Stimulated activated CD4-positive, alpha-beta T cell treated with anti-CD3 and anti-CD28 coated beads, Interleukin-12 subunit alpha, Interleukin-12 subunit beta, amount 100 ng/mL, for 4 hours (primary cell): ENCODE data around the gene ARPC5.
"Not testable (repeated sequence)": the region's sequence is repeated elsewhere in the genome, so short reads cannot be mapped to it uniquely, and the experiment has no call there.

ENCODE experiments used
- DNase-seq: peaks from one replicate; pipeline ENCODE4 v3.0.0-alpha.2; 2020

ARPC5 gene

DNA sequence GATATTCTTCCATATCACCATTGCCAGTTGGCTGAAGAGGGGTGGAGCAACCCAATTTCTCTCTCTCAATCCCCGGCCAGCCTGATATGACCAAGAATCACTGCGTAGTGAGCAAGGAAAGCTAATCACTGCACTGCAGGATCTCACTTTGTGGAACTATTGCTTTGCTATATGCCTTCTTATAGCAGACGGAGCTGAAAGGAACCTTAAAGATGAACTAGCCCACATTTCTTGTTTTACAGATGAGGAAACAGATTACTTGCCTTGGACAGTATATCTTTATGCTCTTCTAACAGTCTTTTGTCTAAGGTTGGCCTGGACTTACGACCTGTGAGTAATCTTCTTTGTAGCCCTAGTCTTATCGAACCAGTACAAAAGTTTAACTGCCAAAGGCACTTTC is 9.9 kb upstream of the ARPC5 start:
- DNase-seq, result no peak

DNA sequence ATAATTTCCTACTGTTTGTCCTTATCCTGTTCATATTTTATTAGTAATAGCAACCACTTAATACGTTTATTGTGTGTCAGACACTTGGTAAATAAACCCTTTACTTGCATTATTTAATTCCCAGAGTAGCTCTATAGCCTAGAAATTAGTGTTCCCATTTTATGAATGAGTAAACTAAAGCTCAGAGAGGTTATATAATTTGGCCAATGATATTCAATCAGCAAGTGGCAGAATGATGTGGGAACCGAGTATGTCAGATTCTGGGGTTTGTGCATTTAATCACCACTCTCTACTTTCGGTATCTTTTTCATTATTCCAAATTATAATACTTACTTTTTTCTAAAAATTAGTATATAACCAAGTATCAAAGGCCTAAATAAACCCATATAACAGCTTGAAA is 6.6 kb upstream of the ARPC5 start:
- no peak for DNase-seq

DNA sequence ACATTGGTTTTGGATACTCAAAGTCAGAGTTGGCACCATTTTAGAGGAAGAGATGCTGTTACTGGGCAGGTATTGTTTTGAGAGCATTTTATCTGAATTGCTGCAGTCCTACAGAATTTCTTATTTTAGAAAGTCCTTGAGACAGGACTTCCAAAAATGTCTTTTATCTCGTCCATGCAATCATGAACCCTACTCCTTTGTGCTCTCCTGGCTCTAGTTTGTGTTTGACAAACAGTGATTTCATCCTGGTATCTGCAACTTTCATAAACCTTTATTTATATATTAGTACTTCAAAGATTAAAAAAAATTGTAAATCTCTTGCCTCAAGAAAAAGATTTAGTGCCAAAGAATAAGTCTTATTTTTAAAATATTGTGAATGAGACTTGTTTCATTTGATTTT is 4.6 kb upstream of the ARPC5 start:
- no peak for DNase-seq

DNA sequence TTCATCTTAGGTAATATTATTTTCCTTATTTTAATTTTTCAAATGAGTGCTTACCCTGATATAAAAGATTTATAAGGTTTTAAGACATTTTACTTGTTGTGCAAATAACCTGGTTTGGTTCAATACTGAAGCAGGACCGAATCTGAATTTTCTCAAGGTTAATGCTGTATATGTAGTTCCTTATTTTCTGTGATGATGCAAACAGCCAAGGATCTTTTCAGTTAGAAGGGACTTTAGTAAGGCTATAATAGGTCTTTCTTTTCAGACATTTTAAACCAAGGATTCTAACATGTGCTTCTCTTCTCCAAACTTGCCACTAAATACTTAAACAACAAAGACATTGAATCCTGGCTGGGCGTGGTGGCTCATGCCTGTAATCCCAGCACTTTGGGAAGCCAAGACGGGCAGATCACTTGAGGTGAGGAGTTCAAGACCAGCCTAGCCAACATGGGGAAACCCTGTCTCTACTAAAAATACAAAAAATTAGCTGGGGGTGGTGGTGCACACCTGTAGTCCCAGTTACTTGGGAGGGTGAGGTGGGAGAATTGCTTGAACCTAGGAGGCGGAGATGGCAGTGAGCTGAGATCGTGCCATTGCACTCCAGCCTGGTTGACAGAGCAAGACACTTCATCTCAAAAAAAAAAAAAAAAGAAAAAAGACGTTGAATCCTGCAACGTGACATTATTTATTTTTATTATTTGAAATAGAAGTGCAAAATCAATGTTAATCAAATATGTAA is 3.2 kb upstream of the ARPC5 start:
- no peak for DNase-seq

DNA sequence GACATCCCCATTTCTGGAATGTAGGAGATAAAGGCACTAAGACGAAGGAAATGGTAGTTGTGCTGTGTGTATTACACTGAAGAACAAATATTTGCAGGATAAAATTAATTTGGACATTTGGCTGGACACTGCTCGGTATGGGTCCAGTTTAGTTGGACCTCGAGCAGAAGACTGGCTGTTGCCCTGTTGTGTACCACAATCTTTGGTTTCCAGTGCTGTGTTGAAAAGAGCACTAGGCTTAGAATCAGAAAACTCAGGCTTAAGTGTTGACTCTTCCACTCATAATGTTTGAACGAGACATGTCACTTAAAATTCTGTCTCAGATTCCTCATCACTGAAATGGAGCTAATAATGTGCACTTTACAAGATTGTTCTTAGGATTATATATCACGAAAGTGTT is 1.2 kb upstream of the ARPC5 start:
- no peak for DNase-seq

DNA sequence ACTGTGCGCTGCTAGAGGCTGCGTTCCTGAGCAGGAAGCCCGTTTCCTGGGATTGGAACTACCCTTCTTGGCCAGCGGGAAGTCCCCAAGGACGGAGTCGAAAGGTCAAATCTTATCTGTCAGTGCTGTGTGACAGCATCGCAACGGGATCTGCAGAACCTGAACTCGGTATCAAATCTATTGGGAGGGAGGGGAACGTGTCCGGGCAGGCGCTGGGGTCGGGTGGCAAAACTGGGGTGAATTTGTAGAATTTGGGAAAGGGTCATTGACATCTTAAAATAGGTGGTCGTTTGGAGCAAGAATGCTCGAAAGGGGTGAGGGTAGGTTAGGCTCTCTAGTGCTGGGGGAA is 725 bp upstream of the ARPC5 start:
- no peak for DNase-seq

DNA sequence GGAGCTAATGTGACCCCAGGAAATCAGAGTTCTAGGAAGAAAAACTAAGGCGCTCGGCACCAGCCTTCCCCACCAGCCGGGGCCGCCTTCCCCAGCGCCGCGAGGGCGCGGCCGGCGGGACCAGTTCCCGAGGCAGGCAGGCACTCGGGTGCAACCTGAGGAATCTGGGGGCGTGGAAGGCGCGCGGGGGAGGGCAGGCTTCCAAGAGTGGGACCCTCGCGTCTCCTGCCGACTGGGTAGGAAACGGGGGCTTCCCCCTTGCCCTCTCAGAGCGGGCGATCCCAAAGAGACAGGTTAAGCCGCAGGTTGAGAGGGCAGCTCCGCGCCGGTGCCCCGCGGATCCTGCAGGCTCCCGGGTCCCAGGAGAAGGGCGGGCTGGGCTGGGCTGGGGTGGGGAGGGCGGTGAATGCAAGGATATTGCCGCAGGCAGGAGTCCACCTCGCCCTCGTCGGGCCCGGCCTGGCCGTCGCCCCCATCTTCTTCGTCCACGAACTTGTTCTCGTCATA is 431 bp downstream of the ARPC5 start:
- DNase-seq, result peak; percentile 23

DNA sequence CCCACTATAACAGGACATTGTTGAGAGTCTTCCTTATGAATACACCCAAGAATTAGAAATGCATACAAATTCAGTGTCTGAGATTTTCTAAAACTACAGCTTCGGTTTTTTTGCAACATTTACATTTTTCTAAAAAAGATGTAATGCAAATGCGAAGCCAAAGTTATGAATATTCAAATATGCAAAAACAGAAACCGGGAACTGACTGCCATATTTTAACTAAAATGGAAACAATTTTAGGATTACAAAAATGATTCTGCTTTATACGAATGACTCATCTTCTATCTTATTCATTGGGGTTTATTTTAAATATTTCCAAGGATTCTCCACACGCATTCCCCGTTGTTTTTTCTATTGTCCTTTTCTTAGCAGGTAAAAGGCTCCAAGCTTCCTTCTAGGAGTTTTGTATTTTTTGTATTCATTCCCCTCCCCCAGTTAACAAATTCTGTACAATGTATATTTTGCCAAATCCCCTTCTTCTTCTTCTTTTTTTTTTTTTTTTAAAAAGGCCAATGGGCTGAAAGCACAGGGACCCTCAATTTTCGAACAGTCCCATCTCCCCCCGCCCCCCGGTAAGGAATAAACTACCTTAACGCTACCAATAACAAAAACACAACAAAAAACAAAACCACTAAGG is 1.0 kb downstream of the ARPC5 start:
- DNase-seq, result no peak

DNA sequence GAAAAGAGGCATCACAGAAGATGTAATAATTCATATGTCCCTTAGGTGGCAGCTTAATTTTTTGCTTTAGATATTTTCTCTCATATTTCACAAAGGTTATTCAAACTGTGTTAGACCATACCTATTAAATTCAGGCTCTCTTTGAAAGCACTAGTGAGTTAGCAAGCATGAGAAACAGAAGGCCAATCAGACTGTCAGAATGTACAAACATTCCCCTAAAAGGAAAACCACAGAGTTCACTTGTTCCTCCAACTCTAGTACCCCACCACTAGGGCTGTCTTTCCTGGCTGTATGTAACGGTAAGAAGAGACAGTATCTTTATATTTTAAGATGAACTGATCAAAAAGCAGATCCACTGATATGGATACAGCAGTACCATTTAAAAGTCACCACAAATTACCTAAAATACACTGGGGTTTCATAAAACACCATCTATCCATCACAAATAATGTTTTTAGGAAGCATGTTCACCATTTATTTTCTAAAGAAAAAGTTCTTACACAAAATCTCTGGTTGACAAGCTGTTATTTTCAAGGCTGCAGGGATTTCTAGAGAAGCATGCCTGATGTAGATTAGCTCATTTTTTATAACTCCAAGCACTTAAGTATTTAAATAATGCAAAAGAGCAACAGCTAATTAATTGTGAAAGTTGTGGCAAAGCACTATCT is 1.8 kb downstream of the ARPC5 start:
- DNase-seq, result no peak

DNA sequence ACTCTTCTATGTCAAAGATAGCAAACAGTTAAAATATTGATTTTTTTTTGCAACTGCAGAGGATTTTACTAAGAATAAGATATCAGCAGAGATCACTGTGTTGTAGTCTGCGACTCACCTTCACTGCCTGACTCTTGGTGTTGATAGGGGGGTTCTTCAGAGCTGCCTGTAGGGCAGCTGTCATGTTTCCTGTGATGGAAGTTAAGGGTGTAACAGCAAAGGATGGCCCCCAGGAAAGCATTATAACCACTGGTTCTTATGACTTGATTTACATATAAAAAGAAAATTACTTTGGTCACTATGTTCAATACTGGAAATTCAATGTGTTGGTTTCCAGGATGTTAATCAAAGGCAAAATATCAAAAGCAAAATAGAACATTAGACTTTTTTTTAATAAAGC is 2.6 kb downstream of the ARPC5 start:
- DNase-seq, result no peak

DNA sequence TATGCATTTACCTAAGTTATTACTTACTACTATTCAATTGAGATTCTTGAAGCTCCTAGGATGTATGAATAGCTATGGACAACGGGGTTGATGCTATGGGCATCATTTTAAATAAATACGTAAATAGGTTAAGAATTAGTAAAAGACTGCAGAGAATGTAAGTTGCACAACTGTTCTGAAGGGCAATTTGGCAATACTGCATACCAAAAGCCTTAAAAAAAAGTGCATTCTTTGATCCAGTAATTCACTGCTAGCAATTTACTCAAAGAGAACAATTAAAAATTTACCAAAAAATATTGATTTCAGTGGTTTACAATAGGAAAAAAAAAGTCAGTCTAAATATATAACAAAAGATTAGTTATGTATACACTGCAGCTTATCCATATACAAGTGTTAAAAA is 3.5 kb downstream of the ARPC5 start:
- DNase-seq, result no peak

DNA sequence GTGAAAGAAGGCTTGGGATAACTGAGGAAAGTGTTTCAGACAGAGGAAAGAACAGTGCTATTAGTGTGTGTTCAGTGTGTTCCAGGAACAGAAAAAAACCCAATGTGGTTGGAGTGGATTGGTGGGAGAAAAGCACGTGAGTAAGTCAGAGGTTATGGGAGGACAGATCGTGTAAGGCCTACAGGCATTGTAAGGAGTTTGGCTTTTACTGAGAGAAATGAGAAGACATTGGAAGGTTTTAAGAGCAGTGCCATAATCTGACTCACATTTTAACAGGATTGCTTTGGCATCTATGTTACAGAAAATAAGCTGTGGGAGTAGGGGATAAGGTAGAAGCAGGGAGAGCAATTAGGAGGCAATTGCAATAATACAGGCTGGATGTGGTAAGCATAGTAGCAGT is 4.8 kb downstream of the ARPC5 start:
- DNase-seq, result no peak

DNA sequence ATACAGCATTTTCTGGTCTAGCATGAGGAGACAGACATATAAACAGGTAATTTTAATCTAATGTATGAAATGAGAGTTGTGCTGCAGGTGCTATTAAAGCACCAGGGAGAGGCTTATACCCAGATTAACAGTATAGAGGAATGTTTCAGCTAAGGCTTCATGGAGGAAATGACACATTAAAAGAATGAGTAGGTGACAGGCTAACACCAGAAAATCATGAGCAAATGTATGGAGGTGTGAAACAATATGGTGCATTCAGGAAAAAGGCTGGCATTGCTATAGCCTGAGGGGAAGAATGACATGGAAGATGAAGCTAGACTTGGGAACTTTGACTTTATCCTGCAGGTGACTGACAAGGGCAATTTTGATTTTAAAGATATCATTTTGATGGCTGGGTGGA is 7.0 kb downstream of the ARPC5 start:
- DNase-seq, result no peak

DNA sequence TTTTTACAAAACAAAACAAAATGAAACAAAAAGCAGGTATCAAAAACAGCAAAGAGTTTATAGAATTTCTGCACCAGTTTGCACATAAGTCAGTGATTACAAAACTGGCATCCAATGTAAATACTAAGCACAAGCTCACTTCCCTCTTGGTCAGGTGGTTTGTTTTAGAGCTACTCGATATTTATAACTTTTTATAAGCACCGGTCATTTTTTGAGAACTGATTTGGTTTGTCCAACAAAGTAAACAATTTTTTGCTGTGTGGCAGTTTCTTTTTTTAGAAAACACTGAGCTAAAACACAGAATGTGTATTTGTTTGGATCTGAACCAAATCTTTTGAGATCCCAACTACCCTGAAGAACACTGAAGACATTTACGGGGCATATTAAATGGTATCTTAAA is 9.3 kb downstream of the ARPC5 start:
- DNase-seq, result not testable (repeated sequence)

DNA sequence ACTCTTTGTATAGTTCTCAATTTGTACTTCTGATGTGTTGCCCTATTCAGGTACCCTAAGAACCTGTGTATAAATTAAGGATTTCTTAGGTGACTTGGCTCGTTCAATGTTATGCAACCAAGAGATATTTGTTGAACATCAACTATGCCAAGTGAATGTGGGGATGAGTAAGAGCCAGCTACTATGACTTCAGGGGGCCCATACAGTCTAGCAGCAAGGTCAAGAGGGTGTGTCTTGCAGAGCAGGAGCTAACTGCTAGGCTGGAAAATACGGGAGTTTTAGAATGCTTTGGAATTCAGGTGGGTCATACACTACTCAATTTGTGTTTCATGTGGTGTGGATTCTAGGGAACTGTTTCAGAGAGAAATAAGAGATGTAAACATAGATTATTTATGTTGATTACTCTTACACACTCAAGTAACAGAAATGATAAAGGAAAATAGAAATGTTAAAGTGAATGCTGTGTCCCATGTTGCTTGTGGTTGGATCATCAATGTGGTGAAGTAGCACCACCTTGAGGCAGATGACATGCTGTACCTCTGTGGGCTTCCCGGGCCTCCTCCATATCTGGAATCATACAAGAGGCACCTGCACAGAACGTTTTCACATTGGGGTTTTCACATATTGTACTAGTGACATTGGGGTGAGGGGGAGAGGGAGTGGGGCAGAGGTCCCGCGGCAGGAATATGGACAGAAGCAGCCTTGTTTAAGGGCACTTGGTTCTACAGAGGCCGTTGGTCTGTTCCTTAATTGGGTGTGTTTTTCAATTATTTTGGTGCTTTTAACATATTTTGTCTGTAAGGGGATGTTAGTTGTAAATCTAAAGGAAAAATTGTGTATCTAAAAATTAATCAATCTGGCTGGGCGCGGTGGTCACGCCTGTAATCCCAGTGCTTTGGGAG is 12.4 kb downstream of the ARPC5 start:
- peak; percentile 13 for DNase-seq

DNA sequence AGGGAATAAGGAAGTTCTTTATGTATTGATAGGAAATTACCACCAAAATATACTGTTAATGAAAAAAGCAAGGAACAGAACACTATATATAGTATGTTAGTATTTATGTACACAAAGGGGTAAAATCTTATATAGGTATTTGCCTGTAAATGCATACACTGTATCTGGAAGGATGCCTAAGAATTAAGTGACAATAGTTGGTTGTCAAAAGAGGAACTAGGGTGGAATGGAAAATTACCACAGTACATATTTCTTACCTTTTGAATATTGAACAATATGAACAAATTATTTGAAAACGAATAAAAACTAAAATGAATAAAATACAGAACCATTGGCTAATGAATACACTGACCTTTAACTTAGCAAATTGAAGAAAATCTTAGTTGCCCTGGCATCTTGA is 13.6 kb downstream of the ARPC5 start:
- no peak for DNase-seq

DNA sequence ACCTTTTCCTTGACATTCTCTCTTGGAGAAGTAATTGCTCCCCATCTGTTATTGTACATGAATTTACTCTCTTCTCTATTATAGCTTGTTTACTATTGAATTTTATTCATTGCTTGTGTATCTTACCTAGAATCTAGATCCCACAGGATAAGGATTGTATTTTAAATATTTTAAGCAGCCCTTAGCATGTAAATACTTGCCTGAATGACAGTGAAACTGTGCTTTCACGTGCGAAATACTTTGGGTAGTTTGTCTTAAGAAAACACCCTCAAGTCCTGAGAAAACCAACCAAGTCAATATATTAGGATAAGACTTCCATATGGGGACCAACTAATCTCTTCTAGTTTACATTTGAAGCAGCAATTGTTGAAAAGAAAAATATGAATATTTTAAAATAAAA is 15.3 kb downstream of the ARPC5 start:
- DNase-seq, result no peak

DNA sequence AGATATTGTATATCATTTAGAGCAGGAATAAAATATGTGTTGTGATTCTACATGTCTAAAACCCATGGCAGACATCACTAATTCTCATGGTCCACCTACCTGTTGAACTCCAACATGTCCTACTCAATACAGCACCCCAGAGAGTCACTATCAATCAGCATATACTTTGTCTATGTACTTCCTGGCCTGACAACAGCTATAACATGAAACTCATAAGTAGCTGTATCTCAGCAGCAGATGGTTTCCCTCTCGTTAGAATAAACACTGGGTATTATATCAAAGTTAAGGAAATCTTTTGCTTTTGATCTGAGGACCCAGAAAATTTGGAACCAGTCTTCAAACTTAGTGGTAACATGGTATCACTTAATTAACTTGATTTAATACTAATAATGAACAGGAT is 15.8 kb downstream of the ARPC5 start:
- DNase-seq, result no peak

DNA sequence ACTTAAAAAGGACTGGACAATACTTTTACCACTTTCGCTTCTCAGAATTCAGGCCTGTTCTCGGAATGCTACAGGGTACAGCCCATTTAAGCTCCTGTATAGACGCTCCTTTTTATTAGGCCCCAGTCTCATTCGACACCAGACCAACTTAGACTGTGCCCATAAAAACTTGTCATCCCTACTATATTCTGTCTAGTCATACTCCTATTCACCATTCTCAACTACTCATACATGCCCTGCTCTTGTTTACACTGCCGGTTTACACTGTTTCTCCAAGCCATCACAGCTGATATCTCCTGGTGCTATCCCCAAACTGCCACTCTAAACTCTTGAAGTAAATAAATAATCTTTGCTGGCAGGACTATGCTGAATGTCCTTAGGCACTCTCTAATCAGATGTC is 17.4 kb downstream of the ARPC5 start:
- not testable (repeated sequence) for DNase-seq

DNA sequence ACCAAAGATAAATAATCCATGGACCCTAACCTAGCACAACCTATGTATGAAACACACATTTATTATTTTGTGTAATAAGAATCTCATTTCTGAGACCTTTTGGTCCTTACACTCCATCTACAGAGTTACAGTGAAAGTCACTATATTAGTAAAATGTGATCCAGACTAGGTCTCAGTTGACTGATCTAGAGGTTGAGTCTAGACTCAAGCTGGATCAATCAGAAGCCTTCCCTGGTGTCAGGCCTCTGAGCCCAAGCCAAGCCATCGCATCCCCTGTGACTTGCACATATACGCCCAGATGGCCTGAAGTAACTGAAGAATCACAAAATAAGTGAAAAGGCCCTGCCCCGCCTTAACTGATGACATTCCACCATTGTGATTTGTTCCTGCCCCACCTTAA is 22.6 kb downstream of the ARPC5 start:
- not testable (repeated sequence) for DNase-seq

DNA sequence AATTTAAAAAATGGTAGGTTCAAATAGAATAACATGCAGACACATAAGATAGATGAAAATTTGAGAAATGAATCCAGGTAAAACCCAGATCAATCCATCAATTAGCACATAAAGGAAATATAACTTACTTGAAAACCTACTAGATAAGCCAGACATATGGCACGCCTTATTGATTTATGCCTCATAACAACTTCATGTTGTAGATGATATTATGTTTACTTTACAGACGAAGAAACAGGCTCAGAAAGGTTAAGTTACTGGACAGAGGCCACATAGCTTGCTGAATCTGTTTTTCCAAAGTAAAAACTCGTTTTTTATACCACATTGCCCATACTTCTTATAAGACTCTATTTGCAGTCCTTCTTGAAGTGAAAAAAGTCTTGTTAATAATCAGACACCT is 23.2 kb downstream of the ARPC5 start:
- DNase-seq, result no peak

DNA sequence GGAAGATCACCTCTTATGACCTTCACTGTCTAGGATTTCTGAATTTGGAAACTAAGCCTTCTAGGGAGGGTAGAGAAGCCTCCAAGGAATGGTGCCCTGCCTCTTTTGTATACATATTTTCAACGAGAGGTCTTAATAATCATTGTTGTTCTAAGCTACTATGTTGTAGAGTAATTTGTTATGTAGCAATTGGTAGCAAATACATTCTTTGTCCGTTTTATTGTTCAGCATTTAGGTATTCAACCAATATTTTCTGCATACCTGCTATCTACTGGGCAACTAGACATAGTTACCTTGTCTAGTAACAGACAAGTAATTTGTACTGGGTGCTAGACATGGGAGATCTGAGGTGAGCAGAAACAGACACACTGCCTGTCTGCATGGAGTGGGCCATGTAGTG is 24.6 kb downstream of the ARPC5 start:
- DNase-seq, result no peak

DNA sequence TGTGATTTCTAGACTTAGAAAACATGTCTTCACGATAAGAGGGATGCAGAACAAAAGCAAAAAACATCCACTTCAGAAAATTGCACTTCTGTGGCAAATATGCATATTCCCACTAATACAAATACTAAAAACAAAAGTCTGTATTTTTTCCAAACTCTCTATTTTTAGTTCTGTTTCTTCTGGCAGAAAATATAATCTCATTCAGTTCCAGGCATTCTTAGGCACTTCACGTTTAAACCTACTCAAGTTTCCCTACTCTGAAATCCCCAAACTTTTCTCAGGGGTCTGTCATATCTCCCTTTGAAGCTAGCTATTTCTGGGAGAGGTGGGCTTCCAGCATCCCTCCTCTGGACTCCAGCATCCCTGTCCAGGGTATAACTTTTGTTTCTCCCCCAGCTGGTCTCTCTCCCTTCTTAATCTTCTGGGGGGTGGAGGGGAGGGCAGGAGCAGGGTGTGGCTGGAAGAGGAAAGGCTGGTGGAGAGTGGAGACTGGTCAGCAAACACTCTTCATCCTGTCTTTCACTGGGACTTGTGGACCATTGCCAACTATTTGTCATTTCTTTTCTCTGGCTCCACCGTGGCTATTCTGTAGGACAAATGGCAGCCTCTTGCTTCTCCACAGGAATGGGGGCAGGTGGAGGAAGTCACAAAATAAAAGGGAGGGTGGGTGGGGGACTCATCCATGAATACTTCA is 25.7 kb downstream of the ARPC5 start:
- no peak for DNase-seq
